GM19395 (cell line): ENCODE results near the gene UPF3B.
"Not testable (repeated sequence)": the region's sequence is repeated elsewhere in the genome, so short reads cannot be mapped to it uniquely, and the experiment has no call there.

ENCODE experiments used
- ATAC-seq: cut with Tn5 transposase; IDR thresholded peaks from one replicate; pipeline ENCODE4 v1.9.1; 2021; ENCODE audit warnings: mild to moderate bottlenecking, moderate library complexity; ENCODE audit not compliant: unreplicated experiment

UPF3B gene

GRCh38 chrX:119826399-119826959 is 26.3 kb downstream of the UPF3B start:
- no peak for ATAC-seq

- ATAC-seq = not testable (repeated sequence)
Observed at GRCh38 chrX:119824221-119824620, 28.5 kb downstream of the UPF3B start.

GRCh38 chrX:119821703-119822102 is 31.1 kb downstream of the UPF3B start:
- peak; percentile 99 for ATAC-seq

GRCh38 chrX:119817130-119817690 is 35.6 kb downstream of the UPF3B start:
- ATAC-seq = no peak

- ATAC-seq = no peak
Observed at GRCh38 chrX:119816300-119816699, 36.5 kb downstream of the UPF3B start.

GRCh38 chrX:119809185-119809666 is 43.5 kb downstream of the UPF3B start:
- no peak for ATAC-seq

- ATAC-seq = not testable (repeated sequence)
Observed at GRCh38 chrX:119808461-119808860, 44.3 kb downstream of the UPF3B start.

- no peak for ATAC-seq
Observed at GRCh38 chrX:119802546-119802945, 50.2 kb downstream of the UPF3B start.

- ATAC-seq = no peak
Observed at GRCh38 chrX:119801253-119802221, 51.2 kb downstream of the UPF3B start.

- ATAC-seq = peak; percentile 93
Observed at GRCh38 chrX:119791437-119792231, 61.1 kb downstream of the UPF3B start, which contains the start of gene RPL39. RPL39 (minus strand) TSS chrX:119791630; CDS start chrX:119791576, 54 bp downstream.

- ATAC-seq = peak; percentile 30
Observed at GRCh38 chrX:119790977-119791436, 61.8 kb downstream of the UPF3B start.

- ATAC-seq = peak; percentile 73
Observed at GRCh38 chrX:119784747-119785446, 67.9 kb downstream of the UPF3B start.
